Amniotic stem cell (primary cell): ENCODE measurements around the gene FBH1.
A peak's percentile ranks its signal among the peaks of the same experiment; 100 is the strongest.
"Not testable (repeated sequence)": the region's sequence is repeated elsewhere in the genome, so short reads cannot be mapped to it uniquely, and the experiment has no call there.

ENCODE experiments used
- DNase-seq: peaks from one replicate; lab custom pipeline; 2025; lab: John Stamatoyannopoulos, UW

Gene FBH1

GRCh38 chr10:5889624-5890451, at the start of gene FBH1, which contains the start of gene ANKRD16:
Gene FBH1 (plus strand): TSS chr10:5890243. CDS start chr10:5890346, 103 bp downstream.
Gene ANKRD16 (minus strand): TSS chr10:5889893. CDS start chr10:5889354, 539 bp downstream.
- peak; percentile 96 for DNase-seq

GRCh38 chr10:5840314-5841307, 49.4 kb upstream of the FBH1 start:
- DNase-seq: no peak

- no peak for DNase-seq
These were observed 48.1 kb upstream of the FBH1 start for GRCh38 chr10:5841965-5842364.

GRCh38 chr10:5843686-5844344, 46.2 kb upstream of the FBH1 start:
- no peak for DNase-seq

- no peak for DNase-seq
These were observed 45.5 kb upstream of the FBH1 start for GRCh38 chr10:5844345-5845055.

- not testable (repeated sequence) for DNase-seq
These were observed 43.4 kb upstream of the FBH1 start for GRCh38 chr10:5846667-5847066.

- DNase-seq: no peak
These were observed 35.9 kb upstream of the FBH1 start for GRCh38 chr10:5854131-5854475.

GRCh38 chr10:5855979-5856700, 33.9 kb upstream of the FBH1 start:
- no peak for DNase-seq

- no peak for DNase-seq
These were observed 33.4 kb upstream of the FBH1 start for GRCh38 chr10:5856701-5857004.

- no peak for DNase-seq
These were observed 31.2 kb upstream of the FBH1 start for GRCh38 chr10:5858811-5859210.

- DNase-seq: no peak
These were observed 30.0 kb upstream of the FBH1 start for GRCh38 chr10:5860066-5860465.

- DNase-seq: no peak
These were observed 27.6 kb upstream of the FBH1 start for GRCh38 chr10:5862360-5862961.

GRCh38 chr10:5862981-5863685, 26.9 kb upstream of the FBH1 start:
- not testable (repeated sequence) for DNase-seq

GRCh38 chr10:5866451-5867081, 23.5 kb upstream of the FBH1 start:
- DNase-seq: not testable (repeated sequence)

- not testable (repeated sequence) for DNase-seq
These were observed 22.9 kb upstream of the FBH1 start for GRCh38 chr10:5867091-5867615.

- DNase-seq: not testable (repeated sequence)
These were observed 21.7 kb upstream of the FBH1 start for GRCh38 chr10:5868383-5868782.

- DNase-seq: no peak
These were observed 20.9 kb upstream of the FBH1 start for GRCh38 chr10:5869156-5869555.

GRCh38 chr10:5871596-5871995, 18.4 kb upstream of the FBH1 start:
- no peak for DNase-seq

GRCh38 chr10:5873515-5873995, 16.5 kb upstream of the FBH1 start:
- peak; percentile 47 for DNase-seq
